ENCODE data around the gene ATRIP.

Gene ATRIP

GRCh38 chr3:48410205-48411040, 36.1 kb upstream of the ATRIP start:
- DNase-seq (ENCODE audit: low read depth in 2 of 2), result no peak

- DNase-seq (ENCODE audit: low read depth in 2 of 2), result no peak
Observed at GRCh38 chr3:48411041-48411588, 35.4 kb upstream of the ATRIP start.

GRCh38 chr3:48411606-48412374, 34.7 kb upstream of the ATRIP start:
- DNase-seq (ENCODE audit: low read depth in 2 of 2), result no peak

GRCh38 chr3:48412375-48413001, 34.0 kb upstream of the ATRIP start:
- DNase-seq (ENCODE audit: low read depth in 2 of 2), result no peak

DNA sequence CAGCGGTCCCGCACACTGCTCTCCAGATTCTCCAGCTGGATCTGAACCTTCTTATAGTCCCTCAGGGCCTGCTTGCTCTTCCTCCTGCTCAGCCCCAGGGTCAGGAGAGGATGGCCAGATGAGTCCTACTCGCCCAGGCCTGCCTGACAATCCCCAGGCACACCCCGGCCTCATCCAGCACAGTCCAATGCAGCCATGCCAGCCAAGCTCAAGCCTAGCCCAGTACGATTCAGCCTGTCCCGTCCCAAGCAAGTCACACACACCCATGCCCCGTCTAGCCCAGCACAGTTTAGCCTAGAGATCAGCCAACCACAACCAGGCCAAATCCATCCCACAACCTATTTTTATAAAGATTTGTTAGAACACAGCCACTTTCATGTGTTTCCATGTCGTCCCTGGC, 33.5 kb upstream of the ATRIP start:
- no peak for DNase-seq (ENCODE audit: low read depth in 2 of 2)

- DNase-seq (ENCODE audit: low read depth in 2 of 2), result no peak
Observed at GRCh38 chr3:48413611-48414010, 32.9 kb upstream of the ATRIP start.

DNA sequence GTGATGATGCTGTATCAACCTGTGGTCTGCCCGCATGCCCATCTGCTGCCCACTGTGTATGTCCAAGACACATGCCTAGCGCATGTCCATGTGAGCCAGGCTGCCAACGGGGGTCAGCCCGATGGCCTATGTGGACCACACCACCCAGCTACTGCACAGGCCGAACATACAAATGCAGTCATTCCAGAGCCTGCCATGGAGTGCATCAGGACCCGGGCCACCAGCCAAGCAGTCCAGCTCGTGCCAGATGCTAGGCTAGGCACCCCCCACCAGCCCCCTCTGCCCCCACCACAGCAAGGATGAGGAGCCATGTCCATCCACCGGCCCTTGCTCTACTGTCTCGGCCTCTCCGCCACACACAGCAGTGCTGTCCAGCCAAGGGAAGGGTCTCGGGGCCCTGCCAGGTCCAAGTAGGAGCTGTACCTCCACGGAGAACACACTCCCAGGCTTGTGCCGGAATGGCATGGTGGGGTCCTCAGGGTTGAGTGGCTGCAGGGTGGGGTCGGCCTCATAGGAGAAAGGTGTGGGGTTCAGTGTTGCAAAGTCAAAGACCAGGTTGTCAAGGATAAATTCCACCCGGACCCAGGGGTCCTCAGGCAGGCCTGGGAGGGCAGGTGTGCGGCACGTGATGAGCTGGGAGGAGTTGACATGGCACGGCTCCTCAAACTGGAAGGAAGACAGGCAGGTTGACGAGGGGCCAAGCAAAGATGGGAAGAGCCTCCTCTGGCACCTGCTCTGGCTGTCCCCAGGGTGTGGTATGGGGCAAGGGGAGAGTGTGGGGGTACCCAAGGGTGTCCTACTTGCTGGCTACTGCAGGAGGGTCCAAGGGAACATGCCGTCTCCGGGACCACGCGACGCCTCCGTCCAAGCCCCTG, 31.9 kb upstream of the ATRIP start:
- no peak for DNase-seq (ENCODE audit: low read depth in 2 of 2)

DNA sequence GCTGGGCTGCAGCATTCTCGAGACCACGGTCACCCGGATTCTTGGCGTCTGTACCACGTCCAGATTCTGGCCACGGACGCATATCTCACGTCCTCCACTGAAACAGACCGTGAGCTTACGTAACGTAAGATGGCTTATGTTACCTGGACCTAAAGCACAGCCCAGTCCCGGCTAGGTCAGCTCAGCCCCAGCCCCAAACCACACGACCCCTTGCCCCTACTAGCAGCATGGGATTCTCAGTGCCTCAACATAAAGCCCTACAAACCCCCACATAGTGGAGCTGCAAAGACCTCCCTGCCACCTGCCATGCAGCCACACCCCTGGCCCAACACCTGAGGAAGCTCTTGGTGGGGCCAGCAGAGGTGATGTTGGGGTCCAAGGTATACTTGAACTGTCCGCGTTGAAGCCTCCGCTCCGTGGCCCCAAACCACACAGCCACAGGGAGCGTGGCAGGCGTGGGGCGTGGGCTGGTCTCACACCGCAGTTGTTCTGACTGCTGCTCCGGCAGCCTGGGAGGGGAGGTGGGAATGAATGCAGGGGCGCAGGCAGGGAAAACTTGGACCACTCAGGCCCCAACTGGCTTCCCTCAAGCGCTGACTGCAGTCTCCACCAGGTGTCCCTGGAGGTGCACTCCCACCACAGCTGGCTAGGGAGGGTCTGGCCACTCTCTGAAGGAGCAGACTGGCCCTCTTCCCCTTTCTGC, 31.1 kb upstream of the ATRIP start:
- no peak for DNase-seq (ENCODE audit: low read depth in 2 of 2)

- no peak for DNase-seq (ENCODE audit: low read depth in 2 of 2)
Observed at GRCh38 chr3:48416091-48416505, 30.4 kb upstream of the ATRIP start.

GRCh38 chr3:48416546-48416945, 30.0 kb upstream of the ATRIP start:
- DNase-seq (ENCODE audit: low read depth in 2 of 2), result no peak

DNA sequence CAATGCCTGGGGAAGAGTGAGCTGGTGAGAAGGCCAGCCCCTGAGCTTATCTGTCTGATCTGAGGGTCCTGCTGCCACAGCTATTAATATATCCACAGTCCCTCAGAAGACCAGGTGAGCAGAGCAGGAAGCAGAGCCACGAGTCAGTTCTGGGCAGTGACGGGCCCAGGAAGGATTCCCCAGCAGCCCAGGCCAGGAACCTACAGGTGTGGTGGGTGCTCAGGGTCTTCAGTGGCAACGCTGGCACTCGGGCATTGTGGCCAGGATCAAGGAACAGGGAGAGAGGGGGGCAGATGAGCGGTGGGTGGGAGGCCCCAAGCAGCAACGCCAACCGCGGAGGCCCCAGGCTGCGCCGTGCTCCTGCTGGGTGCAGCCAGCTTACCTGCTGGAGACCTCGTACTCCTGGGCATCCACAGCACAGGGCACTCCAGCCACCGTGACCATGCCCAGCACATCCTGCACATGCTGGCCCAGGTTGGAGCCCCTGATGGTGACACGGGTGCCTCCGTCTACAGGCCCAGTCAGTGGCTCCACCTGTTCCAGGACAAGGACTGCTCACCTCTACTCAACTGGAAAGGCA, 28.9 kb upstream of the ATRIP start:
- DNase-seq (ENCODE audit: low read depth in 2 of 2), result no peak

- no peak for DNase-seq (ENCODE audit: low read depth in 2 of 2)
Observed at GRCh38 chr3:48418140-48418539, 28.4 kb upstream of the ATRIP start.

DNA sequence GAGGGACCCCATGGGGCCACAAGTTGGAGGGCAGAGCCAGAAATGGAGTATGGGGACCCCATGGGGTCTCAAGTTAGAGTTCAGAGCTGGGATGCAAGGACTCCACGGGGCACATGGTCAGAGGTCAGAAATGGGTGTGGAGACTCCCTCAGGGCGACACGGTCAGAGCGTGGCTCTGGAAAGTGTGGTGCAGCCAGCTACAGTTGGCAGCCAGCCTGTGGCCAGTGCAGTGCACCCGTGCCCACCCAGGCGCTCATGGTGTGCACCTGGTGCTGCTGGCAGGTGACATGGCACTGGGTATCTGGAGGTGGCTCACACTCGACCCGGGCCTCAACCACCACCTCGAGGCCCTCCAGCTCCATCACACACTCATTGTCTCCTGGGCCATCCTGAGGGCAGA, 27.9 kb upstream of the ATRIP start:
- no peak for DNase-seq (ENCODE audit: low read depth in 2 of 2)

DNA sequence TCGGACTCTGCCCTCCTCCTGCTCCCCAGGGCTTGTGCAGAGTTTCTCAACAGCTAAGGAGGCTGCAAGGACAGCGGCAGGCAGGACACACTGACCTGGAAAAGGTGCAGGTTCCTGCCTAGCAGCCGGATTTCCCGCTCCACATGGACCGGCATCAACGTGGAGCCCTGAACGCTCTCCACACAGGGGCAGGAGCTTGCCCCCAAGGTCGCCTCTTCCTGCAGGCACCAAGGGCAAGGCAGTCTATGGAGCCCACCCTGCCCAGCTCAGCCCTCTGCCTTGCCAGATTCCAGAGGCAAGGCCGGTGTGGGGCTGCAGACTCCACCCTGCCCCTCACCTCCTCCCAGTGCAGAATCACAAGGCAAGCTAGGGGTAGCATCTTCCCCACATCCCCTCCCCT, 27.4 kb upstream of the ATRIP start:
- no peak for DNase-seq (ENCODE audit: low read depth in 2 of 2)

DNA sequence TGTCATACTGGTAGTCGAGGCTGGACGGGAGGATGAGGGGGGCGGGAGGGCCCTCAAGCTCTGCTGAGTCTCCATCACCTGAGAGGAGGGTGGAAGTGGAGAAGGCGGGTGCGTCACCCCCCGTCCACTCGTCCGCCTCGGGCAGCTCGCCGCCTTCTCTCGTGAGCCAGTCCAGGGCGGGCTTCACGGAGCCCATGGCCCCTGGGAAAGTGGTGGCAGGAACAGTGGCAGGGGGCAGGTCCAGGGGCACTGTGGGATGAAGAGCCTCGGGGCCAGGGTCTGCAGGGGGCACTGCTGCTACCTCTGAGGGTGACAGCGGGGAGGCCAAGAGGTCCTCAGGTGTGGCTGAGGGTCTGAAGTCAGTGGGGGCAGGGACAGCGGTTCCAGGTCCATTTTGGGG, 26.9 kb upstream of the ATRIP start:
- no peak for DNase-seq (ENCODE audit: low read depth in 2 of 2)

DNA sequence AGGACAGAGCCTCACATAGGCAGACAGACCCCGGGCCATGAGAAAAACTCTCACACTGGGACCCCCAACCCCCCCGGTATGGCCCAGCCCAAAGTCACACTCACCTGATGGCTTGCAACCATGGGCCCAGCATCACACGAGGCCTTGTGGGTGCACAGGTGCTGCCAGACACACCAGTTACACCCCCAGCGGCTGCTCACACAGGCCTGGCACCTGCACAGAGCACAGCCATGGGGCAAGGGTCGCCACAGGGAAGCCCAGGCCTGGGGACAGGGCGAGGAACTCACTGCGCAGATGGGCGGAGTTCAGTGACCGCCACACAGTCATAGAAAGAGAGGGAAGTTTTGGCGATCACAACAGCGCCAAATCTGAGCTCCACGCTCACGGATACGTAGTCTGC, 26.0 kb upstream of the ATRIP start:
- DNase-seq (ENCODE audit: low read depth in 2 of 2), result no peak

- no peak for DNase-seq (ENCODE audit: low read depth in 2 of 2)
Observed at GRCh38 chr3:48422272-48422671, 24.3 kb upstream of the ATRIP start.

DNA sequence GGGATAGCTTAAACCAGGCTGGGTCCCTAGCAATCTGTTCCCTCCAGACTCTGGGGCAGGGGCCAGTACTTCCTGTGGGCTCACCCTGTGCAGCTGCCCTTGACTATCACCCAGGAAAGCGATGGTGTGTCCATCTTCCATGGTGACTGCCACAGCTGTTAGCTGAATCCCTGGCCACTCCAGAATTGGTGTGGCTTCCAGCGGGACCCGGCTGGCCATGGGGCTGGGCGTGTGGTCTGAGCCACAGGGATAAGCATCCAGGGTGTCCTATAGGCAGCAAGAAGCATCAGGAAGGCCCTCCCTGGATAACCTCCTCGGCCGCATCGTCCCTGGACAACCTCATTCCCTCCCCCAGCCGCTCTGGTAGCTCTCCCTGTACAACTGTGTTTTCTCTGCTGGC, 23.9 kb upstream of the ATRIP start:
- no peak for DNase-seq (ENCODE audit: low read depth in 2 of 2)

DNA sequence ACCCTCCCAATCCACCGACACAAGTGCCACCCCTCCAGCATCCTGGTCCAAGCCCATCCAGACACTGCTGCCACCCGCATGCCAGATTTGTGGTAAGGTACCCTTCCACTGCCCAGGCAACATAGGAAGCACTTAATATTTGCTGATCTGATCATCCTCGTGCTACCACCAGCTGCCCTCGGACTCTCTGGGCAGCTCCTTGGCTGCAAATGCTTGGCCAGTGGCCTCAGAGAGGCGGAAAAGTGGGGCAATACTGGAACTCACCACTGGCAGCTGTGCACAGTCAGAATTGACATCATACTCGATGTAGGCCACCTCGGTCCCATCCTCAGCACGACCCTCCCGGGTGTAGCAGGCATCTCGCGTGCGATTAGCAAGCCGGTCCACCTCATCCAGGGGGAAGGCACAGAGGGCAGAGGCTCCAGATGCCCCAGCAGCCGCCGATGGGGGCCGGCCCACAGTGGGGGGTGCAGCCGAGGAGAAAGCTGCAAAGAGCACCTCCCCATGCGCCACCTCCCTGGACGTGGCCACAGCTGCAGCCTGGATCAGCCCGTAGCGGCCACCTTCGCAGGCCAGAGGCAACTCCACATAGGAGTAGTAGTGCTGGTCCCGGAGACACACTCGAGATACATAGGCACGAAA, 23.2 kb upstream of the ATRIP start:
- no peak for DNase-seq (ENCODE audit: low read depth in 2 of 2)
